Type B pancreatic cell (in vitro differentiated cells): Measurements from ENCODE around the gene IL1RAPL1. TPM values are rescaled to one million over a fixed set of nuclear protein-coding genes. Genes with fewer than 3 reads are reported as not detected.

ENCODE experiments used
- DNase-seq: peaks from one replicate; pipeline ENCODE4 v3.0.0; 2021; ENCODE audit warnings: mixed read lengths; ENCODE audit not compliant: unreplicated experiment; ENCODE audit errors: extremely low spot score
- H3K27ac Mint-ChIP-seq: 2 replicates; pipeline ENCODE4 v1.8.0; 2021; ENCODE audit warnings: mild to moderate bottlenecking, mixed read lengths
- H3K27me3 Mint-ChIP-seq: 2 replicates; pipeline ENCODE4 v1.8.0; 2021; ENCODE audit warnings: mixed read lengths
- H3K36me3 Mint-ChIP-seq: 2 replicates; pipeline ENCODE4 v1.8.0; 2021; ENCODE audit warnings: mixed read lengths
- H3K4me1 Mint-ChIP-seq: one replicate; pipeline ENCODE4 v1.8.0; 2021; ENCODE audit warnings: mixed read lengths; ENCODE audit not compliant: unreplicated experiment
- H3K4me3 Mint-ChIP-seq: 2 replicates; pipeline ENCODE4 v1.8.0; 2021; ENCODE audit warnings: mild to moderate bottlenecking, mixed read lengths
- H3K9me3 Mint-ChIP-seq: 2 replicates; pipeline ENCODE4 v1.8.0; 2021; ENCODE audit warnings: mixed read lengths
- total RNA-seq: library from RNA; stranded (reverse); gene quantifications from 2 replicates; pipeline ENCODE4 v1.2.1, GENCODE V29; 2021; ENCODE audit warnings: low replicate concordance
- TF ChIP-seq, protein P1 (sequence below): fragments of 200-600 bp; sonication (generic); conservative IDR thresholded peaks from 2 replicates; pipeline ENCODE4 v1.5.0; 2021; ENCODE audit warnings: antibody characterized with exemption, mild to moderate bottlenecking

The IL1RAPL1 gene
- total RNA-seq, 1 donor from 2014 or later: 2.6 TPM

DNA sequence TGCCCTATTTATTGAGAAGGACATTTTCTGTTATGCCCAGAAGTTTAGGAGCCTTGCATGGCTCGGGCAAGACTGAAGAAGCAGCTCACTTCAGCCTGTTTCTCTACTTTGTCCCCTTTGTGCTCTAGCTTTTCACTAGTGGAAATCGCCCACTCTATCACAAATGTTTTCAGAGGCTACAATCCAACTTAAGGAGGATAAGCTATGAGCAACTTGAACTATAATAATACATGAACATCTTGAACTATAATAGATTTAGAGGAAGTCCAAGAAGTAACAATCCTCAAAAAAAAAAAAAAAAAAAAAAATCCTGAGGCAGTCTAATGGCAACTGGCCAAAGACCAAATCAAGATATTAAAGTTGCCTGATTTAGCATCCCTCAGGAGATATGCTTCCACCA lies 452.3 kb downstream of the IL1RAPL1 start:
- no peak overlapping the region for H3K27ac Mint-ChIP-seq
- H3K9me3 Mint-ChIP-seq: no peaks in the 10 kb centered on the region
- no peaks in the 10 kb centered on the region for H3K27me3 Mint-ChIP-seq
- no peaks in the 10 kb centered on the region for H3K4me1 Mint-ChIP-seq
- TF ChIP-seq, protein P1, sequence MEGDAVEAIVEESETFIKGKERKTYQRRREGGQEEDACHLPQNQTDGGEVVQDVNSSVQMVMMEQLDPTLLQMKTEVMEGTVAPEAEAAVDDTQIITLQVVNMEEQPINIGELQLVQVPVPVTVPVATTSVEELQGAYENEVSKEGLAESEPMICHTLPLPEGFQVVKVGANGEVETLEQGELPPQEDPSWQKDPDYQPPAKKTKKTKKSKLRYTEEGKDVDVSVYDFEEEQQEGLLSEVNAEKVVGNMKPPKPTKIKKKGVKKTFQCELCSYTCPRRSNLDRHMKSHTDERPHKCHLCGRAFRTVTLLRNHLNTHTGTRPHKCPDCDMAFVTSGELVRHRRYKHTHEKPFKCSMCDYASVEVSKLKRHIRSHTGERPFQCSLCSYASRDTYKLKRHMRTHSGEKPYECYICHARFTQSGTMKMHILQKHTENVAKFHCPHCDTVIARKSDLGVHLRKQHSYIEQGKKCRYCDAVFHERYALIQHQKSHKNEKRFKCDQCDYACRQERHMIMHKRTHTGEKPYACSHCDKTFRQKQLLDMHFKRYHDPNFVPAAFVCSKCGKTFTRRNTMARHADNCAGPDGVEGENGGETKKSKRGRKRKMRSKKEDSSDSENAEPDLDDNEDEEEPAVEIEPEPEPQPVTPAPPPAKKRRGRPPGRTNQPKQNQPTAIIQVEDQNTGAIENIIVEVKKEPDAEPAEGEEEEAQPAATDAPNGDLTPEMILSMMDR: no peak
- no peak for DNase-seq
- H3K4me3 Mint-ChIP-seq: no peak overlapping the region
- H3K36me3 Mint-ChIP-seq: no peaks in the 10 kb centered on the region

DNA sequence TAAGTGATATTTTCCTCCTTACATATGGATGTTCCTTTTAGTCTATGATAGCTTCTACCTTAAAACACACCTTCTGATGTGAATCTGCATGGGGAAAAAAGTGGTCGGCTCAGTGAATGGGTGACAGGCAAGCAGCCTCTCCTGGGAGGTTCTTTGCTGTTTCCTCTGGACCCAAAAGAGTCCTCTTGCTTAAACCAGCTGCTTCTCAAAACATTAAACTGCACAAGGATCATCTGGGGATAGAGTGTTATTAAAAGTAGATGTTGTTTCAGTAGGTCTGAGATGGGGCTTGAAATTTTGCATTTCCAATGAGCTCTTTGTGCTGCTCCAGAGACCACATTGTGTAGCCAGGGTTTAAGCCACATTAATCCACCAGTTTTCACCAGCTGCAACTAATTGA lies 452.9 kb downstream of the IL1RAPL1 start:
- Mint-ChIP-seq H3K4me3 (no peak overlapping the region), H3K27me3 (no peaks in the 10 kb centered on the region), H3K4me1 (no peaks in the 10 kb centered on the region), H3K36me3 (no peaks in the 10 kb centered on the region), H3K9me3 (no peaks in the 10 kb centered on the region), H3K27ac (no peak overlapping the region)
- no peak for DNase-seq
- TF ChIP-seq, protein P1: no peak

DNA sequence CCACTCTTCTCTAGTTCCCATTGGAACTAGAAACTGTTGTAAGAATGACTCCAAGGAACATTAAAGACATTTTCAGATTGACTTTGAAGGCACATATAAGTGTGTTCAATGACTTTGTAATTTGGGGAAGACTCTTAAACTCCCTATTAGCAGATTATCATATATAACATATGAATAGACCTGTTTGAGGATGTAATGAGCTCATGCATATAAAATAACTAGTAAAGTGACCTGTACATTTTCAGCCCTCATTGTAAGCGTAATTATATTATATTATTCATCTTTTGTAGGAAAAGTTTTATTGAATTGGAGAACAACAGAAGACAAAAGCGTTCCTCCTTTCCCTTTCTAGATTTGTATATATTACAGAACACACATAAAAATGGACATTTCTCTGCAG lies 455.1 kb downstream of the IL1RAPL1 start:
- TF ChIP-seq, protein P1: no peak
- no peak overlapping the region for H3K4me3 Mint-ChIP-seq

DNA sequence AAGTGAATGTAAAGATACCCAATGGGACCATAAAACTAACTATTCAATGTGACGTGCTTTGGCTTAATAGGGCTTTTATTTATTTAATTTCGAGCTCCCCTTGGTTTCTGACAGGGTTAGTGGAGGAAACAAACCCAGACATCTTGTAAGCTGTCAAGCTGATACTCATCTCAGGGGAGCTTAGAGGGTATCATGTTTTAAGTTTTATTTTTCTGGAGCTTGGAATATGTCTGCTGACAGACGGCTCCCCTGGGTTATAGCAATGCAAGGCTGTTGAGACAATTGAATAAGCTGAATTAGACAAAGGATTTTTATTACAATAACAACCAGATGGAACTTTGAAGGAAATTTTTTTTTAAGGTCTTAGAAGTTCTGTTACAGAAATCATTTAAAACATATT lies 456.5 kb downstream of the IL1RAPL1 start:
- TF ChIP-seq, protein P1: no peak
- no peaks in the 10 kb centered on the region for H3K9me3 Mint-ChIP-seq
- no peaks in the 10 kb centered on the region for H3K36me3 Mint-ChIP-seq
- H3K4me3 Mint-ChIP-seq: no peak overlapping the region
- no peak overlapping the region for H3K27ac Mint-ChIP-seq
- no peak for DNase-seq
- peaks cover 3% of the 10 kb centered on the region for H3K27me3 Mint-ChIP-seq
- no peaks in the 10 kb centered on the region for H3K4me1 Mint-ChIP-seq

More for the DNA sequence above, 455.1 kb downstream of the IL1RAPL1 start:
- Mint-ChIP-seq H3K4me1 (no peaks in the 10 kb centered on the region), H3K27me3 (no peaks in the 10 kb centered on the region), H3K9me3 (no peaks in the 10 kb centered on the region), H3K27ac (no peak overlapping the region), H3K36me3 (no peaks in the 10 kb centered on the region)
- no peak for DNase-seq

DNA sequence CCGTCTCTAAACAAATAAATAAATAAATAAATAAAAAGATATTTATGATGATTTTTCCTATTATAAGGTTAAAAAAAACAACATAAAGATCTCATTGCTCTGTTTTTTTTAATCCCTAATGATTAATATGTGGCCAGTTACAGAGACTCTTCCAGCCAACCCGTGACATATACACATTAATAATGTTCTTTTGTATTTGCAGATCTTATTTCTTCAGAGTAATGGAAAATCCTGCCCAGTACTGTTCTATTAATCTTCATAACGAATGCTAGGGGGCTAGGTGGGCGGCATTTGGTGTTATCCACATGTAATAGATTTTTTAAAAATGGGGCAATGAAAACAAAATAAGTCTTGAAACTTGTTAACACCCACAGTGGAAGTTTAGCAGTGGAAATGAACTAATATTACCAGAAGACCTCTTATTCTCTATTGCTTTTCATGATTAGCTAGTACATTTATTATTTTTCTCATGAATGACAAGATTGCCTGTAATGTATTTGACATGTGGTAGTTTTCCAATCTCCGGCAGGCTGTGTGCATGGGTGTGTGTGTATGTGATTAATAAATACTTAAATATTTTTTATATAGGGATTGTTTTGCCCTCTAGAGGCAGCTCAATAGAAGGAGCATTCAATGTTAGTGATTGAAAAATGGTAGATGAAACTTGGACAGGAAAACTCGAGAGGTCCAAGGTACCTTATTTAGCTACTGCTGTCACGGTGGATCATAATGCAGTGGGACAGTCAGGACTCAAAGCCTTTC lies 457.4 kb downstream of the IL1RAPL1 start:
- peaks cover 3% of the 10 kb centered on the region for H3K27me3 Mint-ChIP-seq
- H3K4me1 Mint-ChIP-seq: no peaks in the 10 kb centered on the region

More for the DNA sequence above, 457.4 kb downstream of the IL1RAPL1 start:
- Mint-ChIP-seq H3K4me3 (no peak overlapping the region), H3K27ac (no peak overlapping the region), H3K9me3 (no peaks in the 10 kb centered on the region), H3K36me3 (no peaks in the 10 kb centered on the region)
- no peak for DNase-seq
- TF ChIP-seq, protein P1: peak; percentile 53
